HL-60 (cell line): ENCODE data around the gene MAP3K5.

Experiments used
- DNase-seq, 2 experiments: peaks; one replicate each; pipeline ENCODE4 v3.0.0-alpha.2; 2010 to 2020; ENCODE audit warnings: low read depth in 1 of 2, low spot score in 1 of 2
- H3K27ac ChIP-seq: fragments of 250-450 bp; sonication (Bioruptor Pico); replicated peaks from 2 replicates; pipeline ENCODE4 v1.5.1; 2020; ENCODE audit warnings: mild to moderate bottlenecking, moderate library complexity
- H3K27me3 ChIP-seq: fragments of 250-450 bp; sonication (Bioruptor Pico); 2 replicates; pipeline ENCODE4 v1.5.1; 2021; ENCODE audit warnings: mild to moderate bottlenecking, moderate library complexity; ENCODE audit not compliant: insufficient read depth, poor library complexity, severe bottlenecking
- H3K4me3 ChIP-seq: replicated peaks from 2 replicates; pipeline ENCODE4 v1.5.1; 2011; ENCODE audit warnings: mild to moderate bottlenecking, control low read depth, low read length; ENCODE audit not compliant: insufficient read depth
- CTCF ChIP-seq: IDR thresholded peaks from one replicate; pipeline ENCODE4 v1.5.1; 2011; ENCODE audit warnings: low read length, control low read depth, inconsistent platforms; ENCODE audit not compliant: insufficient read depth
- GABPA ChIP-seq: IDR thresholded peaks from 2 replicates; pipeline ENCODE4 v1.6.1; 2012; ENCODE audit warnings: low read depth
- POLR2AphosphoS5 ChIP-seq: IDR thresholded peaks from 2 replicates; pipeline ENCODE4 v1.6.1; 2012; ENCODE audit warnings: low read depth
- REST ChIP-seq: IDR thresholded peaks from 2 replicates; pipeline ENCODE4 v1.6.1; 2012; ENCODE audit warnings: low read depth; ENCODE audit not compliant: insufficient replicate concordance
- SPI1 ChIP-seq: IDR thresholded peaks from 2 replicates; pipeline ENCODE4 v1.6.1; 2012; ENCODE audit warnings: low read depth, mild to moderate bottlenecking, borderline replicate concordance

MAP3K5 gene

GRCh38 chr6:136562211-136562610 lies 230.1 kb downstream of the MAP3K5 start:
- DNase-seq = no peak
- H3K27me3 ChIP-seq = no peaks in the 10 kb centered on the region
- no peak for TF ChIP-seq GABPA
- no peak for TF ChIP-seq SPI1
- TF ChIP-seq REST = no peak
- no peak for TF ChIP-seq CTCF
- TF ChIP-seq POLR2AphosphoS5 = no peak
- H3K27ac ChIP-seq = no peak overlapping the region
- no peak overlapping the region for H3K4me3 ChIP-seq

GRCh38 chr6:136553166-136553787 lies 239.0 kb downstream of the MAP3K5 start:
- Histone ChIP-seq H3K4me3 (no peak overlapping the region), H3K27ac (no peak overlapping the region), H3K27me3 (peaks cover 22% of the 10 kb centered on the region)
- TF ChIP-seq REST = no peak
- no peak for DNase-seq

GRCh38 chr6:136552054-136552453 lies 240.2 kb downstream of the MAP3K5 start:
- DNase-seq = no peak
- Histone ChIP-seq H3K27me3 (peaks cover 27% of the 10 kb centered on the region), H3K27ac (no peak overlapping the region), H3K4me3 (no peak overlapping the region)
- TF ChIP-seq REST (no peak), CTCF (no peak), SPI1 (no peak), GABPA (no peak), POLR2AphosphoS5 (no peak)
